ENCODE data around the gene RPL10.
A peak's percentile ranks its signal among the peaks of the same experiment; 100 is the strongest.

Gene RPL10

DNA sequence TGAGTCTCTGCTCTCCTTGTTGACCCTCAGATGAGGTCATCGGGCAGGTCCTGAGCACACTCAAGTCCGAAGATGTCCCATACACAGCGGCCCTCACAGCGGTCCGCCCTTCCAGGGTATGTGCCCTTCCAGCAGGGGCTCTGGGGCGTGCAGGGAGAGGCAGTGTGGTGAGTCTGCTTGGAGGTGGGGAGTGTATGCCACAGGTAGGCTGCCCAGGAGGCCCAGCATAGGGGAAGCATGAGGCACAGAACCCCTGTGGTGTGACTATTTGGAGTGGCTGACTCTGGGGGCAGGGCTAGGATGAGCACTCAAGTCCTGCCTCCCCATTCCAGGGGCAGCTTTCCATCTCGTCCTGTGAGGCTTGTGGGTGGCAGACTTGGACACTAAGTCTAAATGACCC lies 35.4 kb downstream of the RPL10 start:
- no peak for DNase-seq

DNA sequence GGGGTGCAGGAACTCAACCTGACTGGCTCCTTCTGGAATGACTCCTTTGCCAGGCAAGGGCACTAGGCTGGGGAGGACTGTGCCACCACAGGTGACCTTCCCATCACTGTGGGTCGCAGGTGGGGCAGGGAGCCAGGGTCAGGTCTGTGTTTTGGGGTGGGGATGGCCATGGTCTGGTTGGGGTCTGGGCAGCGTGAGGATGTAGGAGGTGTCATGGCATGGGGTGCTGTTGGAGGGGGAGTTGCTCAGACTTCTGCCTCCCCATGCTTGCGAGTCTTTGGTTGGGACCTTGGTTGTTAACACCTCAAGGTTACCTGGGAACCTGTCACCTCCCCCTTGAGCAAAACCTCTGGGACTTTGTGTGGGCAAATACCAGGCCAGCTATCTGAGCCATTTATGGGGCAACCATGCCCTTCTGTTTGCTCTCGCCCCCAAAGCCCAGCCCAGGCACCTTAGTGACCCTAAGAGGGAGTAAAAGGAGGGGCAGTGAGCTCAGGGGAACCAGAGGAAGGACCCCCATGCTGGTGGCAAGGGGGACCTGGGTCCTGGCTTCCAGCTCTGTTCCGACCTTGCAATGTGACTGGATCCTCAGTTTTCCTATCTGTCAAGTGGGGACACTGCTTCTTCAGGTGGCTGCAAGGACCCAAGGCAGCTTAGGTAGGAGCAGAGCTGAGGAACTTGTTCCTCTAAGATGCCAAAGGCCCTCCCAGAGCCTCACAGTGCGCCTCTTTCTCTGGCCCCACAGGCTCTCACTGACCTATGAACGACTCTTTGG lies 36.4 kb downstream of the RPL10 start:
- DNase-seq = no peak

DNA sequence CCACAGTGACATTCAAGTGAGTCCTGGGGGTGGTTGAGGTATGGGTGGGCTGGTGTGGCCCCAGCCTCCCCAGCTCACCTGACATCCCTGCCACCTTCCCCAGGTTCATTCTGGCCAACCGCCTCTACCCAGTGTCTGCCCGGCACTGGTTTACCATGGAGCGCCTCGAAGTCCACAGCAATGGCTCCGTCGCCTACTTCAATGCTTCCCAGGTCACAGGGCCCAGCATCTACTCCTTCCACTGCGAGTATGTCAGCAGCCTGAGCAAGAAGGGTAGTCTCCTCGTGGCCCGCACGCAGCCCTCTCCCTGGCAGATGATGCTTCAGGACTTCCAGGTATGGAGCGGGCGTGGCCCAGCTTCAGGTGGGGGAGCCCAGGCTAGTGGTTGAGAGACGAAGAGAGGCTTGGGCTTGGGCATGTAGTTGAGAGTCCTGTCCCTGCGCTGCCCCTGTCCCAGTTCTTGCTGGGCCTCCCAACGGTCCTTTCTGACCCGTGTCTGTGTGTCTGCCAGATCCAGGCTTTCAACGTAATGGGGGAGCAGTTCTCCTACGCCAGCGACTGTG lies 37.1 kb downstream of the RPL10 start:
- no peak for DNase-seq

DNA sequence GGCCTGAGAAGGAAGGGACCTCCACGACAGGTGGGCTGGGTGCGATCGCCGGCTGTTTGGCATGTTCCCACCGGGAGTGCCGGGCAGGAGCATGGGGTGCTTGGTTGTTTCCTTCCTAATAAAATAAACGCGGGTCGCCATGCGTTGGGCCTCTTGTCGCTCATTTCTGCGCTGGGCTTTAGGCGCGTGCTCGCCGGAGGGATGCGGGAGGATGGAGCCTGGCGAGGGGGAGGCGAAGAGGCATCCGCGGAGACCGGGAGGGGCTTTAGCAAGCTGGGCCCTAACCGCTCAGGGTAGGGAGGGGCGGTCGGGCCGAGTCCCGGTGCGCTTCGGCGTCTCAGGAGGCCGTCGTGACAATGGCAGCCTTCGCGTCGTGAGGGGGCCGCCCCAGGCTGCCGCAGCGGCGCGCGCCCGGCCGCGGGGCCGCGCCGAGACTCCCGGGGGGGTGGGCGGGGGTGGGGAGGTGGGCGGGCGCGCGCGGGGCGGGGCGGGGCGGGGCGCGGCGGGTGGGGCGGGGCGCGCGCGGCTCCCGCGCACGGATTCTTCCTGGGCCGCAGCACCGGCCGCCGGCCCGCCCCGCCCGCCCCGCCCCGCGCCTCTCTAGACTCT lies 38.3 kb downstream of the RPL10 start:
- DNase-seq = peak; percentile 72

DNA sequence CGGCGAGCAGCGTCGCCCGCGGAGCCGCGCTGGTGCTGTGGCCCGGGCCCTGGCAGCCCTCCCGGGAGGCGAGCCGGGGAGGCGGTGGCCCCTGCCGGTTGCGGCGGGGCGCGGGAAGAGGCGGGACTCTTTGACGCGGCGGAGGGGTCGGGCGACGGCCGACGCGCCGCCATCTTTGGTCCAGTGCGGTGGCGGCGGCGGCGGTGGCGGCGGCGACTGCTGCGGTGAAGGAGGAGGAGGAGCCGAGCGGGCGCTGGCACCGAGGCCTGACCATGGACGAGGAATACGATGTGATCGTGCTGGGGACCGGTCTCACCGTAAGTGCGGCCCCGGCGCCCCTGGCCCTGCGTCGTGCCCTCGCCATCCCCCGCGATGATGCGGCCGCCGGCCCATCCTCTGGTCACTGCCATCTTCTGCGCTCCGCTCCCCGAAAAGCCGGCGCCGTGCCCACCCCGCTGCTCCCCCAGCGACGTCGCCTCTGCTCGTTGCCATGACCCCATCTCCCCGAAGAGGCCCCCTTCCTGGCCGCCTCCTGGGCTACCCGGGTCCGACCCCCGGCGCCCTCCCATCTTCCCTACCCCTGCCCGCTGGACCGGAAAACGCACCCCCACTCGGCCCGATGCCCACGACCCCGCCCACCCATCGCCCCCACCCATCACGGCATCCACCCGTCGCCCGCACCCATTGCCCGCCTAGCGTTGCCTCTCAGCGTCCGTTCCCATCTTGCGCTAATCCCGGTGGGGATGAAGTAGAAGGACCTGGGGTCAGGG lies 39.0 kb downstream of the RPL10 start, which contains the start of gene GDI1:
TSS of gene GDI1 (plus strand) at position 172 of the 770 bp plus-strand sequence. CDS start at position 273, 101 bp downstream.
- peak; percentile 78 for DNase-seq

DNA sequence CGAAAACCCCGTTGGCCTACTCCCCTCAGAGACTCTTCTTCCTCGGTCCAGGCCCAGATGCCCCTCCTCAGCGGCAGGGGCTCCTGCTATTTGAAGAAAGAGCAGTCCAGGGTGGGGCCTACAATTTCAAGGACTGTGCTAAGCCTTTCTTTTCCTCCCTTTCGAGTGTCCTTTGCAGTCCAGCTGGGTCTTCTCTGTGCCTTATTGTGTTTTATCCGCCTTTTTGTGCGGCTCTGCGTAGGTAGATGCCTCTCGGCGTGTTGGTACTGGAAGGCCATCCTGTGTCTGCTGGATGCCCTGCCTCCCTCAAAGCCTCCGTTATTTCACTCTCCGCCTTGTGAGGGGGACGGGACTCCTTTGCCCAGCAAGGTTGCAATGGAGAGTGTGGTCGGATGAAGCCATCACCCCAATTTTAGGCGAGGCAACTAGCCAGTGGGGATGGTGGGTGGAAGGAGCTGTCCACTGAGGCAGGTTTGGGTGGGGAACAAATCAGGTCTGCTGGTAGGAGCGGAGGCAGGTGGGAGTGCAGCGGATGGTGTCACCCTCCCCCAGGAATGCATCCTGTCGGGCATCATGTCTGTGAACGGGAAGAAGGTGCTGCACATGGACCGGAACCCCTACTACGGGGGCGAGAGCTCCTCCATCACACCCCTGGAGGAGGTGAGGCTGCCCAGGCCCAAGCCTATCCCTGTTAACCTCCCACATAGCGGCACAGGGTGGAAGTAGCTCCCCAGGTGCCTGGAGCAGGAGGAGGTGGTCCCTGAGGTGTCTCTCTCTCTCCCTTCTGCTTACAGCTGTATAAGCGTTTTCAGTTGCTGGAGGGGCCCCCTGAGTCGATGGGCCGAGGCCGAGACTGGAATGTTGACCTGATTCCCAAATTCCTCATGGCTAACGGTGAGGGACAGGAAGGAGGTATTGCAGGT lies 40.1 kb downstream of the RPL10 start:
- no peak for DNase-seq

DNA sequence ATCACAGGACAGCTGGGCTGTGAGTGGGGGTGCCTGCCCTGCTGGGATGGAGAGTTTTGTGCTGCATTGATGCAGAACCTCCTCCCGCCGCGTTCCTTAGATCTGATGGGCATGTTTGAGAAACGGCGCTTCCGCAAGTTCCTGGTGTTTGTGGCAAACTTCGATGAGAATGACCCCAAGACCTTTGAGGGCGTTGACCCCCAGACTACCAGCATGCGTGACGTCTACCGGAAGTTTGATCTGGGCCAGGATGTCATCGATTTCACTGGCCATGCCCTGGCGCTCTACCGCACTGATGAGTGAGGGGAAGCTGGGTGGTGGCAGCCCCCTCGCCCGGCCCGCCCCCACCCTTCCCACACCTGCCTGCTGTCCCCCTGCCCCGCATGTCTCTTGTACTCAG lies 41.7 kb downstream of the RPL10 start:
- DNase-seq = no peak

DNA sequence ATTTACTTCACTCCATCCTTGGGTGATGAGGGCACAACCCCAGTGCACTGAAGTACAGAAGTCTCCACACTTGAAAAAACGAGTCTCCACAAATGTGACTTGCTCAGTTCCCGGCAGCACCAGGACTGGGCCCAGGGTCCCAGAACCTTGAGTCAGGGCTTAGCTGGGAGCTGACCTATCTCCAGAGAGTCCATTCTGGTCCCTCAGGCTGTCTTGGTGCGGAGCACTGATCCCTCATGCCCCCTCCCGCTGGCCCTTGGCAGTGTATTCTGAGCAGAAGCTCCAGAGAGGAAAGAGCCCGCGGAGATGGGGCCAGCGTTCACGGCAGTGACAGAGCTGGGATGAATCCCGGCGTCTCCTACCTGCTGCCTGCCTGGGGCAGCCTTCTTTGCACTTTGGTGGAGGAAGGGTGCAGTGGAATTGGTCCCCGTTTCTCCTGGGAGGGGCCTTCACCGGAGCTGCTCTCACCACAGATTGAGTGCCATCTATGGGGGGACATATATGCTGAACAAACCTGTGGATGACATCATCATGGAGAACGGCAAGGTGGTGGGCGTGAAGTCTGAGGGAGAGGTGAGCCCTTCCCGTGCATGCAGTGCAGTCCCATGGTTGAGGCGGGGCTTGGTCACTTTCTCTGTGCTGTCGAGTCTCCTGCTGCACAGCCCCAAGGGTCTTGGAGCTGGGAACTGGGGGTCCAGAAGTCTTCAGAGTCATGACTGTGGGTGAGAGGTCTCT lies 42.6 kb downstream of the RPL10 start:
- DNase-seq = no peak

DNA sequence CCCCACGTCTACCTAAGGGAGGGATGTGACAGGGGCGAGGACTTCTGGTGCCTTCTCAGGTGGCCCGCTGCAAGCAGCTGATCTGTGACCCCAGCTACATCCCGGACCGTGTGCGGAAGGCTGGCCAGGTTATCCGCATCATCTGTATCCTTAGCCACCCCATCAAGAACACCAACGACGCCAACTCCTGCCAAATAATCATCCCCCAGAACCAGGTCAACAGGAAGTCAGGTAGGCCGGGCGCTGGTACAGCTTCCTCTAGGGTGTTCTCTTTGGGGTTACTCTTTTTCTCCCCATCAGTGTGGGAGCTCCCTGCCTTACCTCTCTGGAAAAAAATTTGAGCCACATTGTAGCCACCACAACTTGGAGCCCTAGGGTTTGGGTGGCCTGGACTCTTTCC lies 43.4 kb downstream of the RPL10 start:
- DNase-seq = no peak

DNA sequence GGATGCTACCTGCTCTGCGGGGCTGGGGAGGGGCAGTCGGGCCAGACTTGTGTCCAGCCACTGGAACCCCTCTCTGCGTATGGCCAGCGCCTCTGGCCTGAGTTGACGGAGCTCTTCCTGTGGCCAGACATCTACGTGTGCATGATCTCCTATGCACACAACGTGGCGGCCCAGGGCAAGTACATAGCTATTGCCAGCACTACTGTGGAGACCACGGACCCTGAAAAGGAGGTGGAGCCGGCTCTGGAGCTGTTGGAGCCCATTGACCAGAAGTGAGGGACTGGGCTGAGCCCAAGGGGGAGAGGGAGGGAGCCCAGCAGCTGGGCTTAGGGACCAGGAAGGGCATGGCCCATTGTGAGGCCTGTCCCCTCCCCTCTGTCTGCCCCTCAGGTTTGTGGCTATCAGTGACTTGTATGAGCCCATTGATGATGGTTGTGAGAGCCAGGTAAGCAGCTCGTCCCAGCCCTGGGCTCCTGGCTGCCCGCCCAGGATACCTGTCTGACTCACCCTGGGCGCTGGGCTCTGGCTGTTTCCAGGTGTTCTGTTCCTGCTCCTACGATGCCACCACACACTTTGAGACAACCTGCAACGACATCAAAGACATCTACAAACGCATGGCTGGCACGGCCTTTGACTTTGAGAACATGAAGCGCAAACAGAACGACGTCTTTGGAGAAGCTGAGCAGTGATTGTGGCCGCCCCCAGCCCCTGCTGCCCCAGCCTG lies 44.0 kb downstream of the RPL10 start:
- no peak for DNase-seq

DNA sequence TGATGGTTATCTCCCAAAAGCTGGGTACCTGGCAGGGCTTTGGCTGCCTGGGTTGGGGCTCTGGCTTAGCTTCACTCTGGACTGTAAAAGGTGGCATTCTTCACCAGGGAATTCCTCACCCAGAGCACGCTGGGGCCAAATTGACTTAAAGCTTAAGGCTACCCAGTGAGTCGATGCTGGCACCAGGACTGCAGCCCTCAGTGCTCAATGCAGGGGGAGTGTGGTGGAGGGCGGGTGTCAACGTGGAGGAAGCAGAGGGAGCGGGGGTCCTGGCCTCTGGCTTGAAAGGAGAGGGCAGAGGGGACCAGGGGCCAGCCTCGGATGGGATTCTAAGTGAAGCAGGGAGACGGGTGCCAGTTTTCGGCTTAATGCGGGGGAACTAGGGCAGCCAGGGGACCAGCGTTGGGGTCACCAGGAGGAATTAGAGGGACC lies 45.3 kb downstream of the RPL10 start:
- DNase-seq = no peak

DNA sequence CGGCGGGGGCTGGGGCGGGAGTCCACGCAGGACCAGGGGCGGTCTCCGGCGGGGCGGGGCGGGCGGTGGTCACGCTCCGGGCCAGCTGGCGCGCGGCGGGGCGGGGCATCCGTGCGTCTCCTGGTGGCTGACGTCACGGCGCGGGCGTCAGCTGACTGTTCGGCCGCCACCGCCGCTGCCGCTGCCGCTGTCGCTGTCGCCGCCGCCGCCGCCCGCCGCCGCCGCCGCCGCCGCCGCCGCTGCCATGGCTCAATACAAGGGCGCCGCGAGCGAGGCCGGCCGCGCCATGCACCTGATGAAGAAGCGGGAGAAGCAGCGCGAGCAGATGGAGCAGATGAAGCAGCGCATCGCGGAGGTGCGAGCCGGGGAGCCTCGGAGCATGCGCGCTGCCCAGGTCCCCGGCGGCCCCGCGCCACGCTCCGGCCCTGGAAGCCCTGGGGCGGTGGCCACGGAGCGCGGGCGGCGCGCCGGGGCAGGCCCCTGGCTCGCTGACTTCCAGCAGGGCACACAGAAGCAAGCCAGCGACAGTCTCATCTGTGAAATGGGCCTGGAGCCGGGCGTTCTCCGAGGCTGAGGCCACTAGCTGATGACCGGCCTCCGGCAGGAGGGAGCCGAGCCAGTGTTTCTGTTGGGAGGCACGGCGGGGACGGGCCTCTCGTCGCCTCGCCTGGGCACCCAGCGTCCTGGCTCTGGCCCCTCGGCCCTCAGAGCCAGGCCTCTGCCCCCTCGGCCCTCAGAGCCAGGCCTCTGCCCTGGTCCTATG lies 46.0 kb downstream of the RPL10 start, which contains the start of gene FAM50A:
TSS of gene FAM50A (plus strand) at position 150 of the 763 bp plus-strand sequence. CDS start at position 245, 95 bp downstream.
- DNase-seq = peak; percentile 87

DNA sequence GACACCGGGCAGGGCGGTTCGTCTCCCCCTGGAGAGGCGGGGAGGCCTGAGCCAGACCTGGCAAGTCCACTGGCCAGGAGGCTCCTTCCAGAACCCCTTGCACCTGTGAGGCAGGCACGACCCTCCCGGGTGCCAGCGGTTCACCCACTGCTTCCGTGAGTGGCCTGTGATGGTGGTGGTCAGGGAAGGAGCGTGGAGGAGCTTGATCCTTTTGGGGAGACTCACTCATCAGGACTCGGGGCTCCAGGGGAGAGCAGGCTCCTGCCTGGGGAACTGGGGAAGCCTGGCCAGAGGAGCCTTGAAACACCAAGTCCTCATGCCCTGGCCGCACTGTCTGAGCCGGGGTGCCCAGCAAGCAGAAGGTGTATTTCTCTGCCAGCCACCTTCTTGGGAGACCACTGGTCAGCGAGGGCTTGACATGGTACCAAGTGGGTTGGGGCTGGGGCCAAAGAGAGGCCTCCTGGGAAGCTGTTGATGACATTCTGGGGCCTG lies 46.6 kb downstream of the RPL10 start:
- no peak for DNase-seq

DNA sequence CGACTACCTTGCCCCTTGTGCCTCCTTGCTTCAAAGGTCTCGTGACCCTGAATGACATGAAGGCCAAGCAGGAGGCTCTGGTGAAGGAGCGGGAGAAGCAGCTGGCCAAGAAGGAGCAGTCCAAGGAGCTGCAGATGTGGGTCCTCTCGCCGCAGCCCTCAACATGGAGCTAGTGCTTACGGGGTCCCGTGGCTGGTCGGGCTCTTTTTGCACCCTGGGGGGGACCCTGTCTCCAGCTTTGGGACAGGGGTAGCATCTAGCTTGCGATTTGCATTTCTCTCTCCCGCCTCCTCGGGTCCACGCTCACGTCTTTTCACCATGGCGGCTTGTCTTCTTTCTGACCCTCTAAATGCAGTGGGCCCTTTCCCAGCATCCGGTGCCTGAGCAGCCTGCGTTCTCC lies 47.6 kb downstream of the RPL10 start:
- no peak for DNase-seq

DNA sequence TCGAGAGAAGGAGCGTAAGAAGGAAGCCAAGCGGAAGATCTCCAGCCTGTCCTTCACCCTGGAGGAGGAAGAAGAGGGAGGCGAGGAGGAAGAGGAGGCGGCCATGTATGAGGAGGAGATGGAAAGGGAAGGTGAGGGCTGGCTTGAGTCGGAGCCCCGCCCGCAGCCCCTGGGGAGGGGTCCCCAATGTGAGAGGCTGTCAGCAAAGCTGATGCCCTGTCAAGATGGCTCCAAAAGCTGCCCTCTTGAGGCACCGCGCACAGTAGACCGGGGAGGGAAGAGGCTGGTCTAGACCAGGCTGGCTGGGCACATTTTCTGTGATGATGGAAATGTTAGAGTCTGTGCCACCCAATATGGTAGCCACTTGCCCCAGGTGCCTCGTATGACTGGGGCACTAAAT lies 48.3 kb downstream of the RPL10 start:
- DNase-seq = no peak

DNA sequence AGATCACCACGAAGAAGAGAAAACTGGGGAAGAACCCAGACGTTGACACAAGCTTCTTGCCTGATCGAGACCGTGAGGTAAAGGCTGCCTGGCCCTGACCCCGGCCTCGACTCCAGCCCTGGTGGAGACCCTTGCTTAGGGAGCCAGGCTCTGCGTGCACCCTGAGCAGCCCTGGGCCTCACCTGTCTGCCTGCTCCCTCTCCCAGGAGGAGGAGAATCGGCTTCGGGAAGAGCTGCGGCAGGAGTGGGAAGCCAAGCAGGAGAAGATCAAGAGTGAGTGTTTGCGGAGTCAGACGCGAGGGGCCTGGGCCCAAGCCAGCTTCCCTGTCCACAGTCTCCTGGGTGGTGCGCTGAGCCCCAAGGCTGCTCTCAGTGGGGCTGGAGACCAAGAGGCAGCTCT lies 50.3 kb downstream of the RPL10 start:
- DNase-seq = no peak

DNA sequence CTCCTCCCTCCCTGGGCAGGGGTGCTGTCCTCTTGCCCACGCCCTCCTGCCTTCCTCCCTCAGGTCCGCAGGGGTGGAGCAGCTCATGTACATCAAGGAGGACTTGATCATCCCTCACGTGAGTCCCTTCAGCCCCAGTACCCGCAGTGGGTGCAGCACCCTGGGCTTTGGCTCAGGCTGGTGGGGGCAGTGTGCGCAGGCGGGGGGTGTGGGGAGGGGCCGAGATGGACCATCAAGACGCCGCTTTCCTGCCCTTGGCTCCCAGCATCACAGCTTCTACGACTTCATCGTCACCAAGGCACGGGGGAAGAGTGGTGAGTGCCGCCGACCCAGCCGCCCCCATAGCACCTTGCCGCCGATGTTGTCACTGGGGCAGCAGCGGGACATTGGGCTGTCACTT lies 51.4 kb downstream of the RPL10 start:
- no peak for DNase-seq

DNA sequence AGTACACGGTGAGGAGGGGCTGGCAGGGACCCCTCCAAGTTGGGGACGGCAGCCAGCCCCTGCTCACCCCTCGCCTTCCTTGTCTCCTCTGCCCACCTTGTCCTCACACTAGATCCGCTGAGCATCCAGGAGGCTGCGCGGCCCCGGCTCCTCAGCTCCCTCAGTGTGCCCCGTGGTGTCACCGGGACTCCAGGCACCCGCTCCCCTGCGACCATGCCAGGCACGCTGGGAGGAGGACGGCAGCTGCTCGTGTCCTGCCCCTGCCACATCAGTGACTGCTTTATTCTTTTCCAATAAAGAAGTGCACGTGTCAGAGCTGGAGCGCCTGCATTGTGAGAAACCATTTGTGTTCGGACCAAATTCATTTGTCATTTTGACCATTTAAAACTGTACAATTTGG lies 52.1 kb downstream of the RPL10 start:
- DNase-seq = no peak
